T-helper 2 cell (primary cell): ENCODE results near the gene SLC22A5.
"Not testable (repeated sequence)": the region's sequence is repeated elsewhere in the genome, so short reads cannot be mapped to it uniquely, and the experiment has no call there.

Experiments used
- DNase-seq, 5 experiments: peaks; one replicate each; pipeline versions ENCODE4 v3.0.0 to v3.0.0-alpha.2; 2012 to 2022

Gene SLC22A5

GRCh38 chr5:132428484-132429462 lies 59.3 kb downstream of the SLC22A5 start:
- DNase-seq = no peak

GRCh38 chr5:132429463-132430440 lies 60.2 kb downstream of the SLC22A5 start:
- DNase-seq = no peak

- no peak for DNase-seq
These were observed 61.2 kb downstream of the SLC22A5 start for GRCh38 chr5:132430746-132431145.

- no peak for DNase-seq
These were observed 62.1 kb downstream of the SLC22A5 start for GRCh38 chr5:132431632-132432031.

- DNase-seq = no peak
These were observed 63.6 kb downstream of the SLC22A5 start for GRCh38 chr5:132433141-132433540.

- DNase-seq = no peak
These were observed 65.1 kb downstream of the SLC22A5 start for GRCh38 chr5:132434416-132435286.

- no peak for DNase-seq
These were observed 65.9 kb downstream of the SLC22A5 start for GRCh38 chr5:132435447-132435846.

GRCh38 chr5:132435886-132436285 lies 66.4 kb downstream of the SLC22A5 start:
- no peak for DNase-seq

- no peak for DNase-seq
These were observed 67.4 kb downstream of the SLC22A5 start for GRCh38 chr5:132436936-132437335.

- DNase-seq = peak in 4 of 5 experiments; percentile 26 to 84 (median 48)
These were observed 68.2 kb downstream of the SLC22A5 start for GRCh38 chr5:132437604-132438266.

- not testable (repeated sequence) for DNase-seq
These were observed 68.7 kb downstream of the SLC22A5 start for GRCh38 chr5:132438267-132438645.

- DNase-seq = no peak
These were observed 69.4 kb downstream of the SLC22A5 start for GRCh38 chr5:132438917-132439316.

- no peak for DNase-seq
These were observed 70.1 kb downstream of the SLC22A5 start for GRCh38 chr5:132439521-132440089.

- no peak for DNase-seq
These were observed 74.6 kb downstream of the SLC22A5 start for GRCh38 chr5:132444061-132444460.
